HCT116 (cell line): ENCODE data around the gene RBM14.

Experiments used
- CEBPB ChIP-seq: IDR thresholded peaks from 2 replicates; pipeline ENCODE4 v1.6.1; 2012; ENCODE audit warnings: low read depth
- EGR1 ChIP-seq: IDR thresholded peaks from 2 replicates; pipeline ENCODE4 v1.6.1; 2012; ENCODE audit warnings: low read depth
- POLR2A ChIP-seq: IDR thresholded peaks from 2 replicates; pipeline ENCODE4 v1.7.0; 2011; ENCODE audit warnings: borderline replicate concordance; ENCODE audit not compliant: insufficient read depth, insufficient read length; ENCODE audit errors: extremely low read depth
- SP1 ChIP-seq: IDR thresholded peaks from 2 replicates; pipeline ENCODE4 v1.6.1; 2012; ENCODE audit warnings: low read depth
- YY1 ChIP-seq: IDR thresholded peaks from 2 replicates; pipeline ENCODE4 v1.6.1; 2011; ENCODE audit warnings: low read length, low read depth, moderate library complexity, mild to moderate bottlenecking; ENCODE audit not compliant: insufficient replicate concordance; ENCODE audit errors: extremely low read depth
- TF ChIP-seq, protein P1 (sequence below), 3 experiments: fragments of 200-600 bp in 1 of 3; sonication (generic) in 1 of 3; IDR thresholded peaks in 2 of 3; conservative IDR thresholded peaks in 1 of 3; 2 replicates each; pipeline ENCODE4 v1.5.1; 2012 to 2017; ENCODE audit warnings: low read depth in 2 of 3, low read length in 2 of 3, antibody characterized with exemption in 1 of 3, borderline replicate concordance in 1 of 3, control low read depth in 1 of 3, mild to moderate bottlenecking in 1 of 3, mixed read lengths in 1 of 3, mixed run types in 1 of 3, moderate library complexity in 1 of 3; ENCODE audit not compliant: insufficient read depth in 1 of 3
- TF ChIP-seq, protein P2 (sequence below): IDR thresholded peaks from 2 replicates; pipeline ENCODE4 v1.6.1; 2012

DNA sequence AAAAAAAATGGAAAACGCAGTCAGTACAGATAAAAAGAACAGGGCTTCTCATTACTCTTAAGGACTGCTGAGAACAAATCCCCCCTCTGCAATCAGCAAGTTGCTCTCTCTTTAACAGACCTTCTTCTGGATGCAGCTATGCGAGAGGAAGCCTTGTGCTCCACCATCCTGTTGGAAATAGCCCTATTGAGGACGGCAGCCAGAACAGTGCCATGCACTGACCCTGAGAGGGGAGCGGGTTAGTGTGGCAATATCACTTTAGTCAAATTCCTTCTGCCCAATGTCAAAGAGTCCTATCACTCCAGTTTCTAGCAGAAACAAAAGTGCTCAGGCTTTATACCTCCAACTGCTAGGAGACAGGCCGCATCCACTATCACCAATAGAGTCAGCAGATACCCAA, 54.4 kb downstream of the RBM14 start:
- TF ChIP-seq, protein P1, sequence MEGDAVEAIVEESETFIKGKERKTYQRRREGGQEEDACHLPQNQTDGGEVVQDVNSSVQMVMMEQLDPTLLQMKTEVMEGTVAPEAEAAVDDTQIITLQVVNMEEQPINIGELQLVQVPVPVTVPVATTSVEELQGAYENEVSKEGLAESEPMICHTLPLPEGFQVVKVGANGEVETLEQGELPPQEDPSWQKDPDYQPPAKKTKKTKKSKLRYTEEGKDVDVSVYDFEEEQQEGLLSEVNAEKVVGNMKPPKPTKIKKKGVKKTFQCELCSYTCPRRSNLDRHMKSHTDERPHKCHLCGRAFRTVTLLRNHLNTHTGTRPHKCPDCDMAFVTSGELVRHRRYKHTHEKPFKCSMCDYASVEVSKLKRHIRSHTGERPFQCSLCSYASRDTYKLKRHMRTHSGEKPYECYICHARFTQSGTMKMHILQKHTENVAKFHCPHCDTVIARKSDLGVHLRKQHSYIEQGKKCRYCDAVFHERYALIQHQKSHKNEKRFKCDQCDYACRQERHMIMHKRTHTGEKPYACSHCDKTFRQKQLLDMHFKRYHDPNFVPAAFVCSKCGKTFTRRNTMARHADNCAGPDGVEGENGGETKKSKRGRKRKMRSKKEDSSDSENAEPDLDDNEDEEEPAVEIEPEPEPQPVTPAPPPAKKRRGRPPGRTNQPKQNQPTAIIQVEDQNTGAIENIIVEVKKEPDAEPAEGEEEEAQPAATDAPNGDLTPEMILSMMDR (IDR thresholded peaks at IDR 0.05 in 2 of 3, conservative IDR thresholded peaks at IDR 0.05 in 1 of 3; ENCODE audit: borderline replicate concordance in 1 of 3, insufficient read depth in 1 of 3, low read depth in 2 of 3, low read length in 2 of 3): no peak
- TF ChIP-seq SP1 (no peak), YY1 (no peak), POLR2A (no peak), EGR1 (no peak), CEBPB (no peak)
- TF ChIP-seq, protein P2, sequence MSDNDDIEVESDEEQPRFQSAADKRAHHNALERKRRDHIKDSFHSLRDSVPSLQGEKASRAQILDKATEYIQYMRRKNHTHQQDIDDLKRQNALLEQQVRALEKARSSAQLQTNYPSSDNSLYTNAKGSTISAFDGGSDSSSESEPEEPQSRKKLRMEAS: no peak
